HG03139 (cell line): ENCODE measurements around the gene BBX.
"Not testable (repeated sequence)": the region's sequence is repeated elsewhere in the genome, so short reads cannot be mapped to it uniquely, and the experiment has no call there.

Experiments used
- ATAC-seq: cut with Tn5 transposase; IDR thresholded peaks from one replicate; pipeline ENCODE4 v1.9.1; 2021; ENCODE audit not compliant: unreplicated experiment

The BBX gene

GRCh38 chr3:107540857-107541256, 18.1 kb downstream of the BBX start:
- ATAC-seq, result no peak

DNA sequence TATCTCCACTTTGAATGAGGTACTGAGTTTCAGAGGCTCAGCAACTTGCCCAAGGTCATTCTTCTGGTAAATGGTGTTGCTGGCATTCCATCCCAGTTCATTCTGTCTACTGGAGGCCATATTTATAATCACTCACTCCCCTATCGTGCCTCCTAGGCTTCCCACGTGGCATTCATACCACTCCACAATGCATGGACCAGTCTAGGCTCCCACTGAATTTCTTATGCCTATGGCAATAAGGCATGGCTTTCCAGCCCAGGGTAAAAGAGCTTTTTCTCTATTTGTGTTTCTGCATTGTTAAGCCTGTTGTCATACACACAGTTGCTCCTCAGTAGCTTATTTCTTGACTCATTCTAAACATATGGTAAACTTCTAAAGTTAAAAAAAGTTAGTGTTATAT, 19.9 kb downstream of the BBX start:
- no peak for ATAC-seq

DNA sequence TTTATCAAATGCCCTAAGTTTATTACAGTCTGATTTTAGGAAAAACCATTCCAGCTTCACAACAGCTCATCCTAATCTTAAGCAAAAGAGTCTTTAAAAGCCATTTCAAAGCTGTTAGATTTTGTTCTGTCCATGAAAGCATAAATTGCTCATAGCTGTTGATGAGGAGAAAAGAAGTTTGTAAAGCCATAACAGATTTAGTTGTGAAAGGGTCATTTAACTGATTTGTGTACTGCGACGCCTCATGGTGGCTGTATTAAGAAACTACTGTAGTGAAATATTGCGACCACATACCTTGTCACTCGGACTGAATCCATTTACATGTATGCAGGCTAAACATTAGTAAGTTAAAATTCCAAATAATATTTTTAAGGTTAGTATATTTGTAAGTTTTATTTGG, 20.9 kb downstream of the BBX start:
- no peak for ATAC-seq

DNA sequence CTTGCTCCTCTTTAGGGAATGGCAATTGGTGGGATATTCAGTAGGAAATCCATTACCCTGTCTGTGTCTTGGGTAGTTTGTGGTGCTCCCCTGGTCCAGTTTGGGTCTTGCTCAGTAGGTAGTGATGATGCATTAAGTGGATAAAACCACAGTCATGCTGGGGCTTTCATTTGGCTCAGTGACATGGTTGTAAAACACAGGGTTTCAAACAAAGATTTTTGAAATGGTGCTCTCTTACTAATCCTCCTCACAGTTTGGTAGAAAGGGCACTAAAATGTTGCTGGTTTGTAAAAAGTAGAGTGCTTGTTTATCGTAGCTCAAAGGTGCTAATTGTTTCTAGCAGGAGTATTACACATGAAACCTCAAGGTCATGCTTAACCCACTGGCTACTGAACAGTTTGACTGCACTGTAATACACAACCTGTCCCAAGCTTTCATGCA, 22.9 kb downstream of the BBX start:
- no peak for ATAC-seq

GRCh38 chr3:107548601-107549000, 25.8 kb downstream of the BBX start:
- no peak for ATAC-seq

DNA sequence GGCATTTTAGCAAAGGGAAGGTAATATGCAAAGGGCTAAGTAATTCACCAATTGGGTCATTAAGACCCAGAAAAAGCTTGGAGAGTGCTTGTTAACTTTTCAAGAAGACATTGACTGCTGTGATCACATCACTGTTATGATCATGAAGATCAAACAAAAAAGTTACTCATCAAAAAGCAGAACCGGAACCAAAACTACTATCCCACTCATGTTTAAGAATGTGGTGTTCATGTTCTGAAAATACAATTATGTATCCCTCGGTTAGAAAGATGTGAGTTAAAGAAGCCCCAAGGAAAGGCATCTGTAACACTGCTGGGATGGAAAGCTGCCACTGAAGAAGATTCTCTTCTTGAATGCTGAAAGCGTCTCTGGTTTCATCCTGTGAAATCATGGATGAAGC, 32.6 kb downstream of the BBX start:
- ATAC-seq, result no peak

- ATAC-seq, result no peak
Measured at GRCh38 chr3:107557743-107558142, 35.0 kb downstream of the BBX start.

DNA sequence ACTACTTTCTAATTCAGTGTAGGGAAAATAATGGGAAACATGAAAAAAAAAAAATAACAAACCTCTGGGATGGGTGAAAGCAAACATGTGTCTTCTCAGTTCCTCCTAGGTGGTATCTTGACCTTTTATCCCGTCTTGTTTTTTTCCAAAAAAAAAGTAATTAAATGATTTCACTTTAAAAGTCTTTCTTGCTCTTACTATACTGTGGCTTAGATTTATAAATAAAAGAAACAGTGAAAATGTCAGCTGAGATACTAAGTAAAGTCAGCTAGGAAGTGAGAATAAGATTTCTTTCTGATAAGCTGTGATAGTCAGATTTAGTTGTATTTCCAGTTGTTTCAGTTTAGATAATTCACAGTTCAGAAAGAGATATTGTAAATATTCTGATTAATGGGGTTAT, 37.4 kb downstream of the BBX start:
- no peak for ATAC-seq

DNA sequence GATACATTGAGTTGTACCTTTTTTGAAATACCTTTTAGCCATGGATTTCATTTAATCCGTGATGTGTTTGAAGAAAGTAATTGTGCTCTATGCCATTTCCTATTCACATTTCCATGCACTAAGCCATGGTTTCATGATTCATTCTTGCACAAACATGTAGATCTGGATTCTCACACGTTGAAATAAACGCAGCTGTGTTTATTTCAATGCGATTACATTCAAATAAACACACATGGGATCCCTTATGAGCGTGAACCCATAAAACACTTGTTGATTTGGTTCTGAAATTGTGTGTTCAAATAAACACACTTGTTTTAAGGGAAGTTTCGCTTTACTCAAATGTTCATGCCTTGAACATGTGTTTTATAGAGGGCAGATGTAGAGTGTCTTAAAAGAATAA, 39.2 kb downstream of the BBX start:
- ATAC-seq, result no peak

- ATAC-seq, result no peak
Measured at GRCh38 chr3:107562969-107563529, 40.3 kb downstream of the BBX start.

DNA sequence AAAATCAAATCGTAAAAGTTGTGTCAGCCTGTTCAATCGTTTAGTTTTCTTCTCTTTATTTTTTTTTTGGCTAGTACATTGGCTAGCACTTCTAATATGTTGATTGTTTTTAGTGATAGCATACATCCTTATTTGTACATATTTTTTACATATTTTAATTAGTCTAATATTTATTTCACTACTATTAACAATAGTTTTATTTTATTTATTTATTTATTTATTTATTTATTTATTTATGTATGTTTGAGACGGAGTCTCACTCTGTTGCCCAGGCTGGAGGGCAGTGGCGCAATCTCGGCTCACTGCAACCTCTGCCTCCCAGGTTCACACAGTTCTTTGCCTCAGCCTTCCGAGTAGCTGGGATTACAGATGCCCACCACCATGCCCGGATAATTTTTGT, 42.5 kb downstream of the BBX start:
- not testable (repeated sequence) for ATAC-seq

- ATAC-seq, result not testable (repeated sequence)
Measured at GRCh38 chr3:107571089-107571488, 48.3 kb downstream of the BBX start.

DNA sequence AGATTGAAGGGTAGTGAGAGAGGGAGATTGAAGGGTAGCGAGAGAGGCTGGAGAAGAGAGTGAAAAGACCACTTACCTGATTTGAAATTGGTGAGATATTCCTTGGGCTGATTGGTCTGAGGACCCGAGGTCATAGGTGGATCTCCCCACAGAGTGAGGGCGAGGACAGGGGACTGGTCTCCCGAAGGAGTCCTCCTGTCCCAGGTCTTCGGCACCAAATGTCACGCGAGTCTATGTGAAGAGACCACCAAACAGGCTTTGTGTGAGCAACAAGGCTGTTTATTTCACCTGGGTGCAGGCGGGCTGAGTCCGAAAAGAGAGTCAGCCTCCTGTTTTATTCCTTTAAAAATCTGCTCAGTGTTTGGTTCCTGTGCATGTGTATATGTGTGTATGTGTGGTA, 48.7 kb downstream of the BBX start:
- ATAC-seq, result not testable (repeated sequence)

DNA sequence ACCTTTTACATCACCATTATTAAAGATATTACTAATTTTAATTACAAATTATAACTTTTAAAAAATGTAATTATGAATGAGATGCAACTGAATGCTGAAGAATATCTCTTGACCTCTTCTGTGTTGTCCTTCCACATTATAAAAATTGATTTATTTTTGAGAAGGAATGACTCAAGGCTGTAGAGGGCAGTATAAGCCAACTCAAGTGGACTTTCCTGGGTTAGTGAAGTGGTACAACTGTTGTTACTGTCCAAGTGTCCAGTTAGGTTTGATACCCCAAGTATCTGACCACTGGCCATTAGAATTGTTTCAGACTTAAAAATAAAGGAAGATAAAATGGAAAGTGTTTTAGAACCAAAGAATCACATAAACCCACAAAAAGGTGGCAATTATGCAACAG, 51.9 kb downstream of the BBX start:
- no peak for ATAC-seq

DNA sequence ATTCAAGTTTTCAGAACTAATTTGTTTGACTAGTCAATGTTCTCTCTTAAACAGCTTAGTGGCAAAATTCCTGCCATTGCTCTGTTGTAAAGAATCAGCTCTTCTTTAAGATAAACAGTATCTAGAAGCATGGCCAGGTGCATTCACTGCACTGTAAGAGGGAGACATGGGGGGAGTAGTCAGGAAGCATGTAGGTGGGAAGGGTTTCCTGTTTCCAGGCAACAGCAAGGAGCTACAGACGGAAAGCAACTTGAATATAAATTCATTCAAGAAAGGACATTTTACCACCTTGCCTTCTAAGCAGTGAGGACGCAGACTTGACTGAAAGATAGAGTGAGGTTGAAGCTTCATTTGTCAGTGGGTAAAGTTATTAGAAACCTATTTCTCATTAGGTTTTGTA, 55.3 kb downstream of the BBX start:
- no peak for ATAC-seq

DNA sequence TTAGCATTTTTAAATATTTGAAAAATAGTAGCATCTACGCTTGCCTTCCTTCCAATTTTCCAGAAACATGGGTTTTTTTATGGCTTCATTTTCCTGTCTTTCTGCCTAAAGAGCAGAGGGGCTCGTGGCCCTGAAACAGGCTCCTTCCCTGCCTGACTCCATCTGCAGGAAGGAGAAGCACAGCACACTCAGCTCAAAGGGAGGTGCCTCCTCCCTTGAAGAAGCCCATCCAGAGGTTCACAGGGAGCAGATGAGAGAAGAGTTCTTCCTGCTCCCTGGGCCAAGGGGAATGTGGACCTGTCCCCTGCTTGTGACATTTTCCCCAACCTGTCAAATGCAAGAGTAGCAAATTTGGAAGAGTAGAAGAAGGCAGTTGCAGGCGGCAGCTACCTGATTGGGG, 55.8 kb downstream of the BBX start:
- no peak for ATAC-seq

GRCh38 chr3:107579371-107579770, 56.6 kb downstream of the BBX start:
- ATAC-seq, result no peak

GRCh38 chr3:107581230-107581629, 58.5 kb downstream of the BBX start:
- ATAC-seq, result no peak

- no peak for ATAC-seq
Measured at GRCh38 chr3:107588217-107588616, 65.5 kb downstream of the BBX start.

DNA sequence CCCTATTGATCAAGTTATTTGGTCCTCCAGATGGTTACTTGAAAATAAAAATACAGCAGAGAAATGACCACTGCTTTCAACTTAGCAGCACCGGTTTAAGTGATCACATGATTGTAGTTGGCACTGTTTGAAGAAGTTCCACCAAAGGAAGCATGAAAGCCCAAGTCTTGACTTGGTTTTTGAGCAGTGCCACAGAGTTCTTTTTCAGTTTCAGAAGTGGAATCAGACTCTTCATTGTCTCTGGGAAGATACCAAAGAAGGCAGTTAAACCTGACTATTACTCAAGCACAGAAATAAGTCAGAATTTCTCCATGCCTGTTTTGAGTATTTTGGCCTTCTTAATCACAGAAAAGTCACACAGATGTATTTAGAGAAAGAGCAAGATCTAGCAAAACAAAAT, 66.7 kb downstream of the BBX start:
- ATAC-seq, result peak; percentile 72

DNA sequence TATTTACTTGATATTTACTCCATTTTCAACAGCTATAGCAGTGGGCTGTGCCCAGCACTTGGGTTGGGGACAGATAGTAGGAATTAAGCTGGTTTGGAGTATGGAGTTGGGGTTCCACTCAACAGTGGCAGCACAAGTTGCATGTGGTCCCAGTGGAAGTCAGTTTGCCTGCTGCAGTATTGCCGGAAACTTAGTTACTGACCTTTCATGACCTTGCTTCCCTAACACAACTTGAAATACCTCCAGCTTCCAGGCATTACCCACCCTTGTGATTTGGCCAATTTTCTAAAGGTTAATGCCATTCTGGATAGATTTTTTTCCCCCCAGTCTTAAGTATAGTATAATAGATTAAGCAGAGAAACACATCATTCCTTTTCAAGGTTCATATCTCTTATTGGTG, 68.0 kb downstream of the BBX start:
- ATAC-seq, result no peak

- ATAC-seq, result no peak
Measured at GRCh38 chr3:107592073-107592472, 69.3 kb downstream of the BBX start.

DNA sequence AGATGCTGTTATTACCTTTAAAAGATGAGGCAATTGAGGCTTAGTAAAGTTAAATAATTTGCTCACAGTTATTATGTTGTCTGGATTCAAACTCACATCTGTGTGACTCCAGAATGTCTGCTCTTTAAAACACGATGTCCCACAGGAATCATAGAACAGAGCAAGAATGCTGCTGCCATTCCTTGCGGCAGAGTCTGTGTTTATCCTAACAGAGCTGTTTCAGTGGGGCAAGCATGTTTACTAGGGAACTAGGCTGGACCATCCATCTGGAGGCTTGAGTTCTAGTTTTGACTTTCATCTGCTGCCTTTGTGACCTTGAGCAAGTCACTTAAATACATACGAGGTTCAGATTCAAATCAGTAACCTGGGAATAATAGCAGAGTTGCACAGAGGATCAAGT, 72.1 kb downstream of the BBX start:
- ATAC-seq, result no peak

GRCh38 chr3:107596639-107597038, 73.9 kb downstream of the BBX start:
- no peak for ATAC-seq
